ENCODE data around the gene CLASP1.

Gene CLASP1

GRCh38 chr2:121340926-121341325 is 308.3 kb downstream of the CLASP1 start:
- no peak for TF ChIP-seq RARB (CRISPR knock-in tag; IDR thresholded peaks at IDR 0.05)
- no peak for TF ChIP-seq ZFP3 (CRISPR knock-in tag; IDR thresholded peaks at IDR 0.05)
- no peak for TF ChIP-seq ZNF70 (CRISPR knock-in tag; IDR thresholded peaks at IDR 0.05)
- no peak for TF ChIP-seq OSR1 (CRISPR knock-in tag; IDR thresholded peaks at IDR 0.05)
- no peak for TF ChIP-seq TCF4 (CRISPR knock-in tag; IDR thresholded peaks at IDR 0.05; ENCODE audit: borderline replicate concordance)
- no peak for ATAC-seq

GRCh38 chr2:121338281-121338680 is 311.0 kb downstream of the CLASP1 start:
- ATAC-seq = no peak
- no peak for TF ChIP-seq ISL1 (CRISPR knock-in tag; IDR thresholded peaks at IDR 0.05)
- no peak for TF ChIP-seq ZFP30 (CRISPR knock-in tag; IDR thresholded peaks at IDR 0.05)
- no peak for TF ChIP-seq RARB (CRISPR knock-in tag; IDR thresholded peaks at IDR 0.05)
- no peak for TF ChIP-seq ESRRG (CRISPR knock-in tag; IDR thresholded peaks at IDR 0.05)
- no peak for TF ChIP-seq CREB5 (CRISPR knock-in tag; IDR thresholded peaks at IDR 0.05; ENCODE audit: low read depth)
- no peak for TF ChIP-seq ZNF70 (CRISPR knock-in tag; IDR thresholded peaks at IDR 0.05)
- no peak for TF ChIP-seq BACH2 (CRISPR knock-in tag; IDR thresholded peaks at IDR 0.05; ENCODE audit: borderline replicate concordance)
- TF ChIP-seq TSHZ2 (CRISPR knock-in tag; IDR thresholded peaks at IDR 0.05) = no peak
- no peak for TF ChIP-seq ARNTL (CRISPR knock-in tag; IDR thresholded peaks at IDR 0.05; ENCODE audit: borderline replicate concordance, low read depth)
- TF ChIP-seq ZFP3 (CRISPR knock-in tag; IDR thresholded peaks at IDR 0.05) = no peak

GRCh38 chr2:121336528-121337294 is 312.6 kb downstream of the CLASP1 start:
- TF ChIP-seq SNAI2 (CRISPR knock-in tag; IDR thresholded peaks at IDR 0.05) (no peak), TCF4 (CRISPR knock-in tag; IDR thresholded peaks at IDR 0.05; ENCODE audit: borderline replicate concordance) (no peak), CSRNP3 (CRISPR knock-in tag; IDR thresholded peaks at IDR 0.05) (no peak), ZNF8 (CRISPR knock-in tag; IDR thresholded peaks at IDR 0.05) (no peak), ISL1 (CRISPR knock-in tag; IDR thresholded peaks at IDR 0.05) (no peak), ESRRG (CRISPR knock-in tag; IDR thresholded peaks at IDR 0.05) (no peak), ZC3H10 (CRISPR knock-in tag; IDR thresholded peaks at IDR 0.05) (no peak), POU6F1 (CRISPR knock-in tag; IDR thresholded peaks at IDR 0.05; ENCODE audit: borderline replicate concordance, low read depth) (no peak), CSDC2 (CRISPR knock-in tag; IDR thresholded peaks at IDR 0.05) (no peak), GLIS3 (CRISPR knock-in tag; IDR thresholded peaks at IDR 0.05) (no peak), ZFP3 (CRISPR knock-in tag; IDR thresholded peaks at IDR 0.05) (no peak), ZFP30 (CRISPR knock-in tag; IDR thresholded peaks at IDR 0.05) (no peak)
- ATAC-seq = no peak

Data from SK-N-SH treated with all-trans-retinoic acid at 6 μM for 48 hours (cell line).